ENCODE results near the gene RASSF1. TPM values are rescaled to one million over a fixed set of nuclear protein-coding genes. Genes with fewer than 3 reads are reported as not detected.

The RASSF1 gene
- total and polyA plus RNA-seq, 2 of the 13 experiments (the other 11 are each of a cell fraction or from before 2014, with no cell fraction given): 10.2 to 27.5 TPM

GRCh38 chr3:50337175-50337861 lies 3.3 kb downstream of the RASSF1 start (continued):
- TF ChIP-seq PATZ1 (CRISPR knock-in tag; IDR thresholded peaks at IDR 0.05): peak; percentile 75; the same call in 1 of the 2 replicates
- peak; percentile 27 for TF ChIP-seq SKI (IDR thresholded peaks at IDR 0.05; ENCODE audit: partially characterized antibody)
- TF ChIP-seq MBD4 (IDR thresholded peaks at IDR 0.05; ENCODE audit: borderline replicate concordance, low read length): no peak
- peak; percentile 78; the same call in 1 of the 2 replicates for TF ChIP-seq ZMAT3 (CRISPR knock-in tag; conservative IDR thresholded peaks at IDR 0.05)
- TF ChIP-seq HNF1A (IDR thresholded peaks at IDR 0.05; ENCODE audit: low read depth): no peak
- TF ChIP-seq HNF1A (CRISPR knock-in tag; IDR thresholded peaks at IDR 0.05; ENCODE audit: borderline replicate concordance): 0 out of 2 replicates have a peak, but pooled peaks have one; percentile 50
- no peak for TF ChIP-seq ZMYM3 (CRISPR knock-in tag; IDR thresholded peaks at IDR 0.05)
- peak; percentile 42; the same call in 1 of the 2 replicates for TF ChIP-seq ZBTB33 (CRISPR knock-in tag; IDR thresholded peaks at IDR 0.05)
- TF ChIP-seq GPN1 (CRISPR knock-in tag; IDR thresholded peaks at IDR 0.05; ENCODE audit: borderline replicate concordance): 0 out of 2 replicates have a peak, but pooled peaks have one; percentile 4
- TF ChIP-seq, protein P1, sequence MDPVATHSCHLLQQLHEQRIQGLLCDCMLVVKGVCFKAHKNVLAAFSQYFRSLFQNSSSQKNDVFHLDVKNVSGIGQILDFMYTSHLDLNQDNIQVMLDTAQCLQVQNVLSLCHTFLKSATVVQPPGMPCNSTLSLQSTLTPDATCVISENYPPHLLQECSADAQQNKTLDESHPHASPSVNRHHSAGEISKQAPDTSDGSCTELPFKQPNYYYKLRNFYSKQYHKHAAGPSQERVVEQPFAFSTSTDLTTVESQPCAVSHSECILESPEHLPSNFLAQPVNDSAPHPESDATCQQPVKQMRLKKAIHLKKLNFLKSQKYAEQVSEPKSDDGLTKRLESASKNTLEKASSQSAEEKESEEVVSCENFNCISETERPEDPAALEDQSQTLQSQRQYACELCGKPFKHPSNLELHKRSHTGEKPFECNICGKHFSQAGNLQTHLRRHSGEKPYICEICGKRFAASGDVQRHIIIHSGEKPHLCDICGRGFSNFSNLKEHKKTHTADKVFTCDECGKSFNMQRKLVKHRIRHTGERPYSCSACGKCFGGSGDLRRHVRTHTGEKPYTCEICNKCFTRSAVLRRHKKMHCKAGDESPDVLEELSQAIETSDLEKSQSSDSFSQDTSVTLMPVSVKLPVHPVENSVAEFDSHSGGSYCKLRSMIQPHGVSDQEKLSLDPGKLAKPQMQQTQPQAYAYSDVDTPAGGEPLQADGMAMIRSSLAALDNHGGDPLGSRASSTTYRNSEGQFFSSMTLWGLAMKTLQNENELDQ (CRISPR knock-in tag; IDR thresholded peaks at IDR 0.05; ENCODE audit: borderline replicate concordance): no peak
- TF ChIP-seq, protein P2, sequence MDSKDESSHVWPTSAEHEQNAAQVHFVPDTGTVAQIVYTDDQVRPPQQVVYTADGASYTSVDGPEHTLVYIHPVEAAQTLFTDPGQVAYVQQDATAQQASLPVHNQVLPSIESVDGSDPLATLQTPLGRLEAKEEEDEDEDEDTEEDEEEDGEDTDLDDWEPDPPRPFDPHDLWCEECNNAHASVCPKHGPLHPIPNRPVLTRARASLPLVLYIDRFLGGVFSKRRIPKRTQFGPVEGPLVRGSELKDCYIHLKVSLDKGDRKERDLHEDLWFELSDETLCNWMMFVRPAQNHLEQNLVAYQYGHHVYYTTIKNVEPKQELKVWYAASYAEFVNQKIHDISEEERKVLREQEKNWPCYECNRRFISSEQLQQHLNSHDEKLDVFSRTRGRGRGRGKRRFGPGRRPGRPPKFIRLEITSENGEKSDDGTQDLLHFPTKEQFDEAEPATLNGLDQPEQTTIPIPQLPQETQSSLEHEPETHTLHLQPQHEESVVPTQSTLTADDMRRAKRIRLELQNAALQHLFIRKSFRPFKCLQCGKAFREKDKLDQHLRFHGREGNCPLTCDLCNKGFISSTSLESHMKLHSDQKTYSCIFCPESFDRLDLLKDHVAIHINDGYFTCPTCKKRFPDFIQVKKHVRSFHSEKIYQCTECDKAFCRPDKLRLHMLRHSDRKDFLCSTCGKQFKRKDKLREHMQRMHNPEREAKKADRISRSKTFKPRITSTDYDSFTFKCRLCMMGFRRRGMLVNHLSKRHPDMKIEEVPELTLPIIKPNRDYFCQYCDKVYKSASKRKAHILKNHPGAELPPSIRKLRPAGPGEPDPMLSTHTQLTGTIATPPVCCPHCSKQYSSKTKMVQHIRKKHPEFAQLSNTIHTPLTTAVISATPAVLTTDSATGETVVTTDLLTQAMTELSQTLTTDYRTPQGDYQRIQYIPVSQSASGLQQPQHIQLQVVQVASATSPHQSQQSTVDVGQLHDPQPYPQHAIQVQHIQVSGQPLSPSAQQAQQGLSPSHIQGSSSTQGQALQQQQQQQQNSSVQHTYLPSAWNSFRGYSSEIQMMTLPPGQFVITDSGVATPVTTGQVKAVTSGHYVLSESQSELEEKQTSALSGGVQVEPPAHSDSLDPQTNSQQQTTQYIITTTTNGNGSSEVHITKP (CRISPR knock-in tag; IDR thresholded peaks at IDR 0.05; ENCODE audit: low read depth): peak; percentile 56
- no peak for TF ChIP-seq NRL (CRISPR knock-in tag; IDR thresholded peaks at IDR 0.05; ENCODE audit: borderline replicate concordance)
- TF ChIP-seq ZNF101 (CRISPR knock-in tag; IDR thresholded peaks at IDR 0.05; ENCODE audit: borderline replicate concordance, low read depth): 0 out of 2 replicates have a peak, but pooled peaks have one; percentile 27
